HG03521 (cell line): ENCODE results near the gene ADGB.

Experiments used
- ATAC-seq: cut with Tn5 transposase; IDR thresholded peaks from one replicate; pipeline ENCODE4 v1.9.1; 2021; ENCODE audit warnings: mild to moderate bottlenecking, moderate library complexity; ENCODE audit not compliant: unreplicated experiment

Gene ADGB

DNA sequence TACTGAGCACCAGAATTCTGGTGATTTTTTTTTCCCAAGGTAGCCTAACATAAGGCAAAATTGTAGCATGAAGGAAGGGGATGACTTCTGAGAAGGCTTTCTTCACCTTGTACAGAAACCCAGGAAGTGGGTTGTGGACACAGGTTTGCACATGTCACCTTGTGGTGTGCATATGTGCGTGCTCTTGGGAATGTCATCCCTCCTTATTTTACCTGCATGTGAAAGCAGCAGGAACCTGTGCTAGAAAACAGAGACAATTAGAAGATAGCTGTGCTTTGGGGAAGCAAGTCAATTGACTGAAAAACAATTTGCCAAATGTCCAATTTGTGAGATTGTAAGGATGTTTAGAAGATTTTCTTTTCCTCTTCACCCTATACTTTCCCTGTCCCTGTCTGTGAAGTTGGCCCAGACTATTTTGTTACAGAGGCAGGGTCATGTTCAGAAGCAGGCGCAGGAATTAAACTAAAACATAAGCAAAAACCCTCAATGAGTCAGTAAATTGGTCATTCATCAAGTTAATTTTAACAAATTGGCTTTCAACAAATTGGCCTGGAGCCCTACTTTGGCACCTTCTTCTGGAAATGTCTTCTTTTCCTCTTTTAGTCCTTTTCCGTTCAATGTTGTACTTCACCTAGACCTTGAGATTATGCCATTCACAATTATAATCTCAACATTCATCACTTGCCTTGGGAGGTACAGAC is 261.2 kb downstream of the ADGB start:
- no peak for ATAC-seq

GRCh38 chr6:146860583-146860982 is 261.8 kb downstream of the ADGB start:
- no peak for ATAC-seq

GRCh38 chr6:146861029-146861563 is 262.3 kb downstream of the ADGB start:
- no peak for ATAC-seq

GRCh38 chr6:146861716-146862115 is 262.9 kb downstream of the ADGB start:
- ATAC-seq: no peak

DNA sequence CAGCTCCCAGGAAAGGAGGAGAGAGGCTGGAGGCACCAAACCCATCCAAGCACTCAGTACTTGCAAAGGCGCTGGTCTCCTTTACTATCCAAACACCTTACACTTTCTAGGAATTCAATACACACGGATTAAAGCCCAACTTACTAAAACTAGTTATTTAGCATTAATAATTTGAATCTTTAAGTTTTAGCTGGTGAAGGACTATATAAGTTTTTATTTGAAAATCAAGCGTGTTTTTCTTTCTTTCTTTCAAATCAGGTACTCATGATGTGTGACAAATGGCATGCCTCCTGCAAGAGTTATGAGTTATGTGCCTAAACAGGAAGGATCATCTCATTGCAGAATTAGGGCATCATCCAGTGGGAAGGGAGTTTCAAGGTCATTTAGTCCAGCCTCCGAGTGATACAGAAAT is 263.7 kb downstream of the ADGB start:
- no peak for ATAC-seq

DNA sequence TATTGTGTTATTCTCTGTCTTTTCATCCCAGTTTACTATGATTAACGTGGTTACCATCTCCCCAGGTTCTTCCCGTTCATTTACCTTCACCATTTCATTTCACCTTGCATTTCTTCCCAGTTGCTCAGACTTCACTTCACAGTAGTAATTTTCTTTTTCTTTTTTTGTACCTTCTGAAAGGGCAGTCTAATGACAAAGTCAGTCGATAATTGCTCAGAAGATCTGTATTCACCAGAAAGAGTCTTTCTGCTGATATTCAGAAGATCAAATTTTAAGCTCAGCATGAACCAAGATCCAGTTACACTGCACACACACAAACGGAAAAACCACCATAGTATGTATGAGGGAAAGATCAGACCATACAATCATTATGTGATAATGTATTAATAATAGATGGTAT is 265.5 kb downstream of the ADGB start:
- ATAC-seq: no peak

- no peak for ATAC-seq
These were observed 266.1 kb downstream of the ADGB start for GRCh38 chr6:146864885-146865284.
